ENCODE measurements around the gene GYPC.

GYPC gene

DNA sequence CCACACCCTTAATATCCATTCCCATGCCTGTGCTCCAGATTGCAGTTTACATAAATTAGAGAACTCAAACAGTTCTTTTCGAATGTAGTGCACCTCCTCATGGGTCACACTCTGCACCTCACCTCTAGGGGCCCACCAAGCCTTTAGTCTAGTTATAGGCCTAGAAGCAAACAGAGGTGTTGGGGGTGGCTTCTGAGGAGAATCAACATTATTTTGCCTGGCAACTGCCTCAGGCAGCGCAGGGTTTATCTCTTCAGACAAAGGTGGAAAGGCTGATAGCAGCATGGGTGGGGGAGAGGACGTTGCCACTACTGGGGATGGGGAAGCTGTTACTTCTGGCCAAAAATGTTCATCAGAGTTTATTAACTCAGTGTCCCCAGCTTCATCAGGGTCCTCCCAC, 5.0 kb upstream of the GYPC start:
- DNase-seq (ENCODE audit: low spot score), result no peak

- no peak for DNase-seq (ENCODE audit: low spot score)
Observed at GRCh38 chr2:126652323-126652891, 3.6 kb upstream of the GYPC start.

DNA sequence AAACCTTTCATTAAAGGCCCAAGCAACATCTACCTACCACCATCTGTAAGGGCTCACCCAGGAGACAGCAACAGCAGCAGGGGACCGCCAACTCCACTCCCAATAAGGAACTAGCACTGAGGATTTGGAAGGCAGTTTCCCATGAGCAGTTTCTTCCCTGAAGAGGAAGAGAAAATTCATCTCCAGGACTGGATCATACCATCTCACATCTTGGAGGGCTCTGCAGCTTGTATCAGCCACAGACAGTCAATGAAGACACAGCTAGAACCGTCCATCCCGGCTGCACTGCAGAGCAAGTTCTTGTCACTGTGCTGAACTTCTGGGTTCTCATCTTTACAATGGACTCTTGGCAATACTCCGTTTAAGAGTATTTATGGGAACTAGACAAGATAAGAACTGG, 2.8 kb upstream of the GYPC start:
- DNase-seq (ENCODE audit: low spot score), result no peak

- no peak for DNase-seq (ENCODE audit: low spot score)
Observed at GRCh38 chr2:126653761-126654160, 2.2 kb upstream of the GYPC start.

DNA sequence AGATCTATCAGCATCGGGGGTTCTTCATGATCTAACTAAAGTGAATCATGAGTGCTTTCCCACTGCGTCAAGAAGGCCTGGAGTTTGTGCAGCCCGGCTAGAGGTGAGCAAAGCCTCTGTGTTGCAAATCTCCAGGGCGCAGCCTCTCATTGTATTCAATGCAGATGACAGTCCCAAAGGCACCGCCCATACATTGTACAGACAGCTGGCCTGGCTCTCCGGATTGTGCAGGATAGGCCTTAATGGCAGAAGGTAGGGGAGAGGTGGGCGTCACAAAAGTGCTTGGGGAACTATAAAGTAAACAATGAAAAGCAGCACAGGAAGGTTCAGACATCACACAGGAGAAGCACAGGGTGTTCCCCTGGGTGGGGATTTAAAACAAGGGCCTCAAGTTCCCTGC, 907 bp upstream of the GYPC start:
- DNase-seq (ENCODE audit: low spot score), result no peak

DNA sequence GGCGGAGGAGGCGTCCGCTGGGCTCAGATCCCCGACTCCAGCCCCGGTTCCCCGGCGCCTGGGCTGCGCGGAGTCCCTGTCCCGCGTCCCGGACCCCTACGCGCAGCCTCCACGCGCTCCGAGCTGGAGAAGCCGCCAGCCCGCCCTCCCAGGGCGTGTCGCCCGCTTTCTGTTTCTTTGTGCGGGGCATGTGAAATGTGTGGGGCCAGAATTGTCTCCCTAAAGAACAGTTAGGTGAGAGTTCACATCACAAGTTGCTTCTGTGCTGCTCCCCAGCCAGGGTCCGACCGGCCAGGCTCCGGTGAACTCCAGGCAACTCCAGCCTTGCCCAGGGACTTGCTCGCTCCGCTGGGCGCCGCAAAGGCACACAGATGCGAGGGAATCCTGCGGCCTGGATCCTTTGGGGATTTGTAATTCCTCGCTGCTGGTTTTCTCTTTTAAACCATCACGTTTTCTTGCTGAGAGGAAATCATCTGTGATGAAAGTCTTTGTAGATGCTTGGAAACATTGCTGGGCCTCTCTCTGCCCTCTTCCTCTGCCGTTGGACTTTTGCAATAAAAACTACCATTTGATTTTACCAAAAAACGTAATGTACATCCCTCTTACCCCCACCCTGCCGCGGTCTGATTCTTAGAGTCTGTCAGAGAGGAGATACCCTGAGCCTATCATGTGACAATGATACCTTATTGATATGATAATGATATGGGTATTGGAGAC, 631 bp downstream of the GYPC start:
- DNase-seq (ENCODE audit: low spot score), result peak; percentile 37

- no peak for DNase-seq (ENCODE audit: low spot score)
Observed at GRCh38 chr2:126657148-126657635, 1.2 kb downstream of the GYPC start.

GRCh38 chr2:126657636-126658318, 1.8 kb downstream of the GYPC start:
- peak; percentile 61 for DNase-seq (ENCODE audit: low spot score)

- DNase-seq (ENCODE audit: low spot score), result no peak
Observed at GRCh38 chr2:126658319-126658904, 2.5 kb downstream of the GYPC start.

- DNase-seq (ENCODE audit: low spot score), result peak; percentile 48
Observed at GRCh38 chr2:126658905-126659561, 3.1 kb downstream of the GYPC start.

DNA sequence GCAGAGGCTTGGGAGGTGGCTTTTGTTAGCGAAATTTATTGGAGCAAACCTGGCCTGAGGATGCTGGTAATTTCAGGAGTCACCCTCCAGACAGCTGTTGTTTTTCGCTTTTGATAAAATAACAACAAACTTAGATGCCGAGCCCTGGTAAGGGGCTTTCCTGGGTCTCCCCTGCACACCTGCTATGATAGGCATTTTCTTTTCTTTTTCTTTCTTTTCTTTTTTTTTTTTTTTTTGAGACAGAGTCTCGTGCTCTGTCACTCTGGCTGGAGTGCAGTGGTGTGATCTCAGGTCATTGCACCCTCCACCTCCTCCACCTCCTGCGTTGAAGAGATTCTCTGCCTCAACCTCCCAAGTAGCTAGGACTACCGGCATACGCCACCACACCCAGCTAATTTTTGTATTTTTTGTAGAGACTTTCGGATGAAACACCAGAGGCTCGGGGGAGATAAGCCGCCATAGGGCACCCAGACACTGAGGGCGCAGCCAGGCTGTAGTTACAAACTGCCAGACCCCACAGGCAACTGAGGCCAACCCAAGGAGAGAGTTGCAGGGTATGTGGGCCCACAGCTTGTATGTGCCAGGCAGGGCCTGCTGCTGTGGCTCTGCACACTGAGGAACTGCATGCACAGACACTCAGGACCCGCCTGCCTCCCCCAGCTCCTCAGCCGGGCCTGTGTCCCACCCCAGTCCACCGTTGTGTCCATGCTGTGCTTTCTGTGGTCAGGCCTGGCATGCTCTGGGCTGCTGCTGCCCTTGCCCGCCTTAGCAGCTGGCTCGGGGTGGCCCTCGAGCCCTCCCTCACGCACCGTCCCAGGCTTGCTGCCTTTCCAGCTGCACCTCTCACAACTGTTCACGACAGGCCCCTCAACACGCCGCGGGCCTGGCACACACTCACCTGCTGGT, 3.9 kb downstream of the GYPC start:
- DNase-seq (ENCODE audit: low spot score), result peak; percentile 26

GRCh38 chr2:126660971-126661370, 5.0 kb downstream of the GYPC start:
- no peak for DNase-seq (ENCODE audit: low spot score)

DNA sequence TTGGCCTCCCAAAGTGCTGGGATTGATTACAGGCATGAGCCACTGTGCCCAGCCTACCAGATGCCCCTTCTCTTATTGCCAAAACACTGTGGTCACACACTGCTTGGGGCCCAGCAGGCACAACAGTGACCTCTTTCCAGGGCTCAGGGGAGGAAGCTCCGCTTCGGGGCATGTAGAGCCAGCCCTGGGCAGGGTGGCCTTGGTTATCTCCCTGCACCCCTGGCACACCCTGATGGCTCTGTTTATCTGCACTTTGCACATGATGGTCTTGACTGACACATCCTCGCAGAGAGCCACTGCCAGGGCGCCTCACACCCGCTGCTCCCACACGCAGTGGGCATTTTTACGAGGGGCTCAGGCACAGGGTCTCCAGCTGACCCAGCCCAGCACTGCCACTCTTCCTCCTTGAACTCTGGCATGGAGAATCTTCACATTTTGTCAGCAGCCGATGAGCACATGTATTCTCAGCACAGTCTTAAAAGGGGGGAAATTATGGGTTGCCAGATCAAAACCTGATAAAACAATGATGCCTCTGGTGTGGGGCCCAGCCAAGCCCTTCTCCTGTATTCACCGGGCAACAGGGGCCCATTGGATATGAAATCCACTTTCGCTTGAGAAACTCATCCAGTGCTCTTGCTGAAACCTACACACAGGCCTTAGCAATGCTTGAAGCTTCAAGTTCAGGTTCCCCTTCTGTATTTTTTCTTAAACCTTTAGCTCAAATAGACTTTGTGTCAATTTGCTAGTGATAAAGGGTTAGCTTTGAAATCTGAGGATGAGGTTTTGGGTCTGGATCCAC, 5.9 kb downstream of the GYPC start:
- DNase-seq (ENCODE audit: low spot score), result no peak

GRCh38 chr2:126662621-126663020, 6.7 kb downstream of the GYPC start:
- DNase-seq (ENCODE audit: low spot score), result no peak

- no peak for DNase-seq (ENCODE audit: low spot score)
Observed at GRCh38 chr2:126663184-126663963, 7.4 kb downstream of the GYPC start.

- DNase-seq (ENCODE audit: low spot score), result peak; percentile 49
Observed at GRCh38 chr2:126664234-126664633, 8.3 kb downstream of the GYPC start.

GRCh38 chr2:126664639-126665038, 8.7 kb downstream of the GYPC start:
- DNase-seq (ENCODE audit: low spot score), result no peak

GRCh38 chr2:126665483-126665882, 9.5 kb downstream of the GYPC start:
- DNase-seq (ENCODE audit: low spot score), result no peak

DNA sequence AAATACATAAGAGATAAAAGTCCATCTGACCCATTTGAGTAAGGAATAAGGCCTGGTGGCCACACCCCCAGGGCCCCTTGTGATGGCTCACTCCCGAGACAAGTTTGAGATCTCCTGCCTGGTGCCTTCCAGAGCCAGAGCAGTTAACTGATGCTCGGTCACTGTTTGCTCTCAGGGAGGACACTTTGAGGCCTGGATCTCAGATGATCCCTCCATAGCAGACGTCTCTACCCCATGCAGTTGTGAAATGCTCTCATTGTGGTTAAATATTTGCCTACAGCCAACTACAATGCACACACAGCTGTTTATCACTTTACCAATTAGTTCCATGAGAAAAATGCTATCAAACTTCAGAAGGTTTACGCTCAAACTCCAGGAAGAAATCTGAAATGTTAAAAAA, 12.3 kb downstream of the GYPC start:
- DNase-seq (ENCODE audit: low spot score), result no peak

GRCh38 chr2:126669772-126670171, 13.8 kb downstream of the GYPC start:
- no peak for DNase-seq (ENCODE audit: low spot score)
